Measurements from ENCODE around the gene RRP15. TPM values are rescaled to one million over a fixed set of nuclear protein-coding genes. Genes with fewer than 3 reads are reported as not detected.

Gene RRP15
- total and polyA plus RNA-seq, 2 of the 8 experiments (the other 6 are each of a cell fraction or from before 2014, with no cell fraction given) = 3.7 to 52.8 TPM

GRCh38 chr1:218384581-218384993, 99.5 kb downstream of the RRP15 start (continued):
- TF ChIP-seq CHD7 (IDR thresholded peaks at IDR 0.05; ENCODE audit: insufficient replicate concordance, low read length) (no peak), POU5F1 (IDR thresholded peaks at IDR 0.05; ENCODE audit: low read depth, low read length) (no peak), TEAD4 (IDR thresholded peaks at IDR 0.05; ENCODE audit: low read depth, low read length) (no peak), TAF7 (optimal IDR thresholded peaks at IDR 0.05; ENCODE audit: borderline replicate concordance, low read depth, low read length) (no peak)

Measured in H1 (cell line).